Heart left ventricle (tissue), 16 donors: ENCODE results near the gene SLC12A3. TPM values are rescaled to one million over a fixed set of nuclear protein-coding genes. Genes with fewer than 3 reads are reported as not detected.

ENCODE experiments used
- ATAC-seq, 4 donors: fragments of 200-7000 bp; cut with Tn5 transposase; one replicate each; pipeline ENCODE4 v1.9.1; 2020 to 2022; ENCODE audit warnings: moderate library complexity in 4 of 4, mild to moderate bottlenecking in 3 of 4, moderate number of reproducible peaks in 1 of 4
- DNase-seq, 5 donors: peaks; one replicate each; pipeline ENCODE4 v3.0.0-alpha.2; 2020
- H3K27ac ChIP-seq, 12 donors: fragments of 200-600 bp; sonication (generic) in 4 of 12; one replicate each; pipeline versions ENCODE4 v1.5.0 to v1.8.0; 2016 to 2022; ENCODE audit warnings: mild to moderate bottlenecking in 2 of 12
- H3K27me3 ChIP-seq, 9 donors: fragments of 200-600 bp; sonication (generic) in 2 of 9; one replicate each; pipeline versions ENCODE4 v1.5.1 to v1.8.0; 2016 to 2022; ENCODE audit warnings: mild to moderate bottlenecking in 3 of 9
- H3K36me3 ChIP-seq, 9 donors: fragments of 200-600 bp; sonication (generic) in 2 of 9; one replicate each; pipeline versions ENCODE4 v1.5.0 to v1.8.0; 2018 to 2022; ENCODE audit warnings: mild to moderate bottlenecking in 2 of 9
- H3K4me1 ChIP-seq, 12 donors: fragments of 200-600 bp; sonication (generic) in 4 of 12; one replicate each; pipeline versions ENCODE4 v1.5.0 to v1.8.0; 2016 to 2022; ENCODE audit warnings: mild to moderate bottlenecking in 3 of 12
- H3K4me3 ChIP-seq, 12 donors: fragments of 200-600 bp; sonication (generic) in 4 of 12; one replicate each; pipeline versions ENCODE4 v1.5.0 to v1.8.0; 2017 to 2022; ENCODE audit warnings: mild to moderate bottlenecking in 9 of 12, moderate library complexity in 4 of 12
- H3K9me3 ChIP-seq, 12 donors: fragments of 200-600 bp; sonication (generic) in 4 of 12; one replicate each; pipeline versions ENCODE4 v1.5.0 to v1.8.0; 2016 to 2022; ENCODE audit warnings: mild to moderate bottlenecking in 1 of 12
- POLR2A ChIP-seq, 2 donors: fragments of 450-650 bp; IDR thresholded peaks; one replicate each; pipeline ENCODE4 v1.6.1; 2017; ENCODE audit warnings: antibody characterized with exemption in 2 of 2, mild to moderate bottlenecking in 2 of 2, moderate library complexity in 2 of 2
- WGBS, 4 donors: extraction: QIAGEN DNeasy Blood & Tissue Kit in 2 of 4; methylation state at CpG; one replicate each; pipeline versions ENCODE4 v1.1.5 to v1.1.7; 2013 to 2018; 5-methylcytosine and 5-hydroxymethylcytosine counted together
- intact Hi-C, 10 donors: fragments of 100-400 bp; cut with DNase I; formaldehyde crosslinking; loops; one replicate each; pipeline versions ENCODE4 v1.11.1 to v1.14.2; 2022
- polyA plus RNA-seq, 2 donors: library from polyadenylated mRNA; stranded (reverse); fragments of 200-250 nt; gene quantifications; one replicate each; pipeline ENCODE4 v1.2.3, GENCODE V29; 2013
- total RNA-seq, 9 donors: library from RNA; depleted of rRNA in 2 of 9; stranded (reverse); fragments of >200 nt in 2 of 9; fragmentation: NEBNext Ultra II Directional in 3 of 9; extraction: Animal tissue kit (Norgen Biotek cat#: 25700) in 3 of 9; gene quantifications; one replicate each; pipeline versions ENCODE4 v1.1.0 to v1.2.4, GENCODE V29; 2016 to 2023
- TF ChIP-seq, protein P1 (sequence below), 12 donors: fragments of 200-600 bp; sonication (generic) in 4 of 12; IDR thresholded peaks; one replicate each; pipeline versions ENCODE4 v1.5.0 to v1.8.0; 2018 to 2022; ENCODE audit warnings: antibody characterized with exemption in 12 of 12, mild to moderate bottlenecking in 5 of 12
- donor health status: ischemic (EF 13 %, LVEDD 7.1; RV severe dilation, severe dysfunction).
- donor health status: healthy with polysubstance abuse.
- donor health status: DM: no; HTN: yes; CAD: no.
- donor health status: DM: no; HTN: no; CAD: no.
- donor health status: ischemic (EF 25% LVEDD 6.9; RV normal size, moderate dysfunction).
- donor health status: ischemic (EF 25% LVEDD 5.7; RV mildly dilated, moderate dysfunction).
- donor health status: healthy.
- donor health status: DM: yes; HTN: yes; CAD: no.
- donor health status: ischemic (EF 35%, LVEDD 5.7; RV mildly dilated, moderate dysfunction).
- donor health status: nonischemic (EF 11% LVEDD 7.7; RV severe dilation, severe dysfunction).
- donor health status: DM: yes; HTN: yes; CAD: no.
- donor health status: PGD.
- donor health status: ischemic (EF 29% LVEDD 5.4; RV normal size, mild dysfunction).
- donor health status: nonischemic (EF 23%, LVEDD 6.1; RV moderate dilation, normal function).

The SLC12A3 gene
- total and polyA plus RNA-seq, 11 donors, result 0.08 TPM; not detected in 10

DNA sequence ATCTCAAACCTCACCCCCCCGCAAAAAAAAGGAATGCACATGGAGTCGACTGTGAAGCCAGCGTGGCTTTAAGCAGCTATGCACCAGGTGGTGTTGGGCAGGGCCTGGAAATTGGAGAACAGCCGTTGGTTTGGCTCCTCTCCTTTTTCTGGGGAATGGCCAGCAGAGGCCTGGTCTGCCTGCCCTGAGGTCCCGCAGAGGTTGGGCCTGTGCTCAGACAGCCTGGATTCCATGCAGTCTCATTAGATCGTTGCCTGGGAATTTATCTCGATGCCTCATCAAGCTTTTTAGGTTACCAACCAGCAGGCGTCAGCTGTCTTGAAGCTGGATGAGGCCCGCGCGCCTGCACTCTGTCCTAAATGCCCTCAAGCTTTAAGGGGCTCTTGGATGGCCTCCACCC, 9.8 kb downstream of the SLC12A3 start:
- no peak overlapping the region for H3K27ac ChIP-seq

DNA sequence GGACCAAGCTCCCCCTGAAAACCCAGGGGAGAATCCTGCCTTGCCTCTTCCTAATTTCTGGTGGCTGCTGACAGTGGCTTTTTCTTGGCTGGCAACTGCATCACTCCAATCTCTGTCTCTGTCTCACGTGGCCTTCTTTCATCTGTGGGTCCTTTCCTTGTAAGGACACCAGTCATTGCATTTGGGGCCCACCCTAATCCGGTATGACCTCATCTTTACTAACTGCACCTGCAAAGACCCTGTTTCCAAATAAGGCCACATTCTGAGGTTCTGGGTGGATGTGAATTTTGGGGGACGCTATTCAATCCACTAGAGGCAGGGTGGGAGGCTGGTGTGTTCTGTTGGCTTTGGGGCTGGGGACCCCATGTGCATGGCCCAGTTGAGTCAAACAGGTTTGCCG, 11.0 kb downstream of the SLC12A3 start:
- intact Hi-C loops, result no loop called here
- Histone ChIP-seq H3K36me3 (no peaks in the 10 kb centered on the region), H3K4me1 (peaks cover 0 to 16% (median 0%) of the 10 kb centered on the region in 12 donors), H3K27me3 (no peaks in the 10 kb centered on the region), H3K9me3 (no peaks in the 10 kb centered on the region), H3K4me3 (no peak overlapping the region), H3K27ac (no peak overlapping the region)
- DNase-seq (no peak), ATAC-seq (no peak)
- WGBS, 4 donors, result 86 to 94% (median 91%) methylated on average over 3 to 4 of the region's 4 CpGs
- no peak for TF ChIP-seq POLR2A (IDR thresholded peaks at IDR 0.05)
- TF ChIP-seq, protein P1, sequence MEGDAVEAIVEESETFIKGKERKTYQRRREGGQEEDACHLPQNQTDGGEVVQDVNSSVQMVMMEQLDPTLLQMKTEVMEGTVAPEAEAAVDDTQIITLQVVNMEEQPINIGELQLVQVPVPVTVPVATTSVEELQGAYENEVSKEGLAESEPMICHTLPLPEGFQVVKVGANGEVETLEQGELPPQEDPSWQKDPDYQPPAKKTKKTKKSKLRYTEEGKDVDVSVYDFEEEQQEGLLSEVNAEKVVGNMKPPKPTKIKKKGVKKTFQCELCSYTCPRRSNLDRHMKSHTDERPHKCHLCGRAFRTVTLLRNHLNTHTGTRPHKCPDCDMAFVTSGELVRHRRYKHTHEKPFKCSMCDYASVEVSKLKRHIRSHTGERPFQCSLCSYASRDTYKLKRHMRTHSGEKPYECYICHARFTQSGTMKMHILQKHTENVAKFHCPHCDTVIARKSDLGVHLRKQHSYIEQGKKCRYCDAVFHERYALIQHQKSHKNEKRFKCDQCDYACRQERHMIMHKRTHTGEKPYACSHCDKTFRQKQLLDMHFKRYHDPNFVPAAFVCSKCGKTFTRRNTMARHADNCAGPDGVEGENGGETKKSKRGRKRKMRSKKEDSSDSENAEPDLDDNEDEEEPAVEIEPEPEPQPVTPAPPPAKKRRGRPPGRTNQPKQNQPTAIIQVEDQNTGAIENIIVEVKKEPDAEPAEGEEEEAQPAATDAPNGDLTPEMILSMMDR (IDR thresholded peaks at IDR 0.05), result no peak

More for the DNA sequence above, 9.8 kb downstream of the SLC12A3 start:
- Histone ChIP-seq H3K4me1 (peaks cover 0 to 17% (median 0%) of the 10 kb centered on the region in 12 donors), H3K4me3 (no peak overlapping the region), H3K27me3 (no peaks in the 10 kb centered on the region), H3K9me3 (no peaks in the 10 kb centered on the region), H3K36me3 (no peaks in the 10 kb centered on the region)
- ATAC-seq (peak in 2 of 4 donors; percentile 6 to 38), DNase-seq (no peak)
- no peak for TF ChIP-seq POLR2A (IDR thresholded peaks at IDR 0.05)
- TF ChIP-seq, protein P1 (IDR thresholded peaks at IDR 0.05), result no peak
- 51 to 68% (median 65%) methylated on average over 6 to 11 of the region's 11 CpGs for WGBS, 4 donors
- intact Hi-C loops, result no loop called here

DNA sequence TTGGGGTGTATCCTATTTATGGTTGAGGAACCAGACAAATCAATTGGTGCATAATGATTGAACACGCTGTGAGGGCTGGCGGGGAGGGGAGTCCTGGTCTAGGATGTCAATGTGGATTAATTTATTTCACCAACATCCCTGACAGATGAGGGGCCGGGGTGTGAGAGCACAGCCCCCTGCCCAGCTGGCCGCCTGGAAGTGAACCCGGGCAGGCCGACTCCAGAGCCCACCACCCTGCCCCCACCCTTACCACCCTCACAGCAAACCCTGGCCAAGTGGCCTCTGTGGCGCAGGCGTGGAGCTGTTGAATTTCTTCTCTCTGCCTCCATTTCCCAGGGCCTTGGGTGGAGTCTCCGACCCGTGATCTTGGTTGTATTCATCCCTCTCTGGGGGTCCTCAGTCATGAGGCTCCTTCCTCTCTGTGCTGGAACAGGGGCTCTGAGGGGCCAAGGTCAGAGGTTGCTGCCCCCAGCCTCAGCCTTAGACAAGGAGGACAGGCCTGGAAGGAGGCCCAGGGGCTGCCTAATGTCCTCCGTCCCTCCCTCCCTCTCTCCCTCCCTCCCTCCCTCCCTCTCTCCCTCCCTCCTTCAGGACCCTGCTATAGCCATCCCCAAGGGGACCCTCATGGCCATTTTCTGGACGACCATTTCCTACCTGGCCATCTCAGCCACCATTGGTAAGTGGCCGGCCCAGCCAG, 12.6 kb downstream of the SLC12A3 start:
- Histone ChIP-seq H3K27ac (no peak overlapping the region), H3K4me1 (peaks cover 0 to 5% (median 0%) of the 10 kb centered on the region in 12 donors), H3K36me3 (no peaks in the 10 kb centered on the region), H3K27me3 (no peaks in the 10 kb centered on the region), H3K9me3 (no peaks in the 10 kb centered on the region), H3K4me3 (no peak overlapping the region)
- WGBS, 4 donors, result 91% methylated on average over 11 to 13 of the region's 13 CpGs
- no peak for DNase-seq
- ATAC-seq, result no peak
- no peak for TF ChIP-seq POLR2A (IDR thresholded peaks at IDR 0.05)
- TF ChIP-seq, protein P1 (IDR thresholded peaks at IDR 0.05), result no peak
- intact Hi-C loops, result no loop called here

DNA sequence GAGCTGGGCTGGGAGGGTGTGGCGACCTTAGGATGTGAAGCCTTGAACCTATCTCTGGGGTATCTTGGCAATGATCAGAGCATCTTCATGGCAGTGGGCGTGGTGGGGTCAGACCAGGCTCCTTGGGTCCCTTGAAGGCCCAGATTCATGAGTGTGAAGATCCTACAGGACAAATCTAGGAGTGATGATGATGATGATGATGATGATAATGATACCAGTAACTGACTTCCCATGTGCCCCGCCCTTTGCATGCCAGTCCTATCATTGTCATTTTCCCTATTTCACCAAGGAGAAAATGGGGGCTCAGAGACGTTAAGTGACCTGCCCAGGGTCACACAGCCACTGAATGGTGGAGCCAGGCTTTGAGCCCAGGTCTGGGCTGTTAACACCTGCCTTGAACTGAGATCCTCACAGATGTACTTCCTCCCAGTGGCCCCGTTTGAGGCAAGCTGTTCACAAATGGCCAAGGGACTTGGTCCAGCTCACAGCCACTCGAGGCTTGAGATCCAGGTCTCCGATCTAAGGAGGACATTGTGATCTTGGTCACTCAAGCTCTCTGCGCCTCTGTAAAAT, 13.4 kb downstream of the SLC12A3 start:
- ATAC-seq, result no peak
- DNase-seq, result no peak
- no peak overlapping the region for H3K27ac ChIP-seq
- H3K9me3 ChIP-seq, result no peaks in the 10 kb centered on the region
- 80 to 91% (median 89%) methylated on average over 8 of the region's 8 CpGs for WGBS, 4 donors
- intact Hi-C loops, result no loop called here
- H3K4me3 ChIP-seq, result no peak overlapping the region
- TF ChIP-seq, protein P1 (IDR thresholded peaks at IDR 0.05), result no peak
- TF ChIP-seq POLR2A (IDR thresholded peaks at IDR 0.05), result no peak
- H3K36me3 ChIP-seq, result no peaks in the 10 kb centered on the region
- no peaks in the 10 kb centered on the region for H3K4me1 ChIP-seq
- no peaks in the 10 kb centered on the region for H3K27me3 ChIP-seq
